GM21723 (cell line): Measurements from ENCODE around the gene ANP32A.
"Not testable (repeated sequence)": the region's sequence is repeated elsewhere in the genome, so short reads cannot be mapped to it uniquely, and the experiment has no call there.

Experiments
- ATAC-seq: cut with Tn5 transposase; IDR thresholded peaks from one replicate; pipeline ENCODE4 v1.9.1; 2021; ENCODE audit warnings: mild to moderate bottlenecking, moderate library complexity; ENCODE audit not compliant: unreplicated experiment

The ANP32A gene

DNA sequence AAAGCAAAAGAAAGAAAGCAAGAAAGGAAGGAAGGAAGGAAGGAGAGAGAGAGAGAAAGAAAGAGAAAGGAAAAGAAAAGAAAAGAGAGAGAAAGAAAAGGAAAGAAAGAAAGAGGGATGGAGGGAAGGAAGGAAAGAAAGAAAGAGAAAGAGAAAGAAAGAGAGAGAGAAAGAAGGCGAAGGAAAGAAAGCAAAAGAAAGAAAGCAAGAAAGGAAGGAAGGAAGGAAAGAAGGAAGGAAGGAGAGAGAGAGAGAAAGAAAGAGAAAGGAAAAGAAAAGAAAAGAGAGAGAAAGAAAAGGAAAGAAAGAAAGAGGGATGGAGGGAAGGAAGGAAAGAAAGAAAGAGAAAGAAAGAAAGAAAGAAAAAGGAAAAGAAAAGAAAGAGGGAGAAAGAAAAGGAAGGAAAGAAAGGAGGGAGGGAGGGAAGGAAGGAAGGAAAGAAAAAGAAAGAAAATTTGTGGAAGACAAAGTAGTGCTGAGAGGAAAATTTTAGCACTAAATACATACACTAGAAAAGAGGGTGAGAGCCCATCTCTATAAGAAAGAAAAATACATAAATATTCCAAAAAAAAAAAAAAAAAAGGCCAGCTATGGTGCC is 60.6 kb downstream of the ANP32A start:
- ATAC-seq = not testable (repeated sequence)

DNA sequence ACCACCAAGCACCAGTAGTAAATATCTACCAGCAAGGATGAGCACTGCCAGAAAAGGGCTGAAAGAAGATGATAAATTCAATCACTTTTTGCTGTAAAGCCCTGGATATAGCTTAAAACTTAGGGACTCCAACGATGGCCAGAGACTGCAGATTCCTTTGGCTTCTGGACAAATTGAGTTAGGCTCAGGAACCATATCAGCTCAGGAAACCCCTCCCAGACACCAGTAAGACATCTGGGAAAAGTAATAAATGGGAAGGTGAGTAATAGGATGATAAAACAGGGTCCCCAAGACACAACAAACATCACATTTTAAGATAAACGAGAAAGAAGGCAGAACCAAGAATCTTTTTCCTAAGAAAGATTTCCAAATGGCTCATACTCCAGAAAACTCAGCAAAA is 65.0 kb downstream of the ANP32A start:
- no peak for ATAC-seq

GRCh38 chr15:68751622-68752021 is 69.1 kb downstream of the ANP32A start:
- no peak for ATAC-seq

GRCh38 chr15:68749793-68750192 is 70.9 kb downstream of the ANP32A start:
- ATAC-seq = no peak

DNA sequence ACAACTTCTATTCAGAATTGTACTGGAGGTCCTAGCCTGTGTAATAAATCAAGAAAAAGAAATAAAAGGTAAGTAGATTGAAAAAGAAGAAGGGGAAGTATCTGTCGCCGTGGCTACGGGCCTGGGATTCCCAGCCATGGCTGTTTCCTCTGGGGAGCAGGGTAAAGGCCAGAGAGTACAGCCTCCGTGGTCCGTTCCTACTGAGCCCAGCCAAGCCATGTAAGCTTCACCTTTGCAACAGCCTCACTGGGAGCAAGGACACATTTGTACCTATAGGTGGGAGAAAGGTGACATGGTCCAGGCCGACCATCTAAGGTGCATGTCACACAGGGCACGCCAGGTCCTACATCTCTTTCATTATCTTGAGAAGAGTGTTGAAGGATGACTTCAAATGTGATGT is 71.3 kb downstream of the ANP32A start:
- ATAC-seq = no peak

- no peak for ATAC-seq
Observed at GRCh38 chr15:68743256-68743655, 77.4 kb downstream of the ANP32A start.

DNA sequence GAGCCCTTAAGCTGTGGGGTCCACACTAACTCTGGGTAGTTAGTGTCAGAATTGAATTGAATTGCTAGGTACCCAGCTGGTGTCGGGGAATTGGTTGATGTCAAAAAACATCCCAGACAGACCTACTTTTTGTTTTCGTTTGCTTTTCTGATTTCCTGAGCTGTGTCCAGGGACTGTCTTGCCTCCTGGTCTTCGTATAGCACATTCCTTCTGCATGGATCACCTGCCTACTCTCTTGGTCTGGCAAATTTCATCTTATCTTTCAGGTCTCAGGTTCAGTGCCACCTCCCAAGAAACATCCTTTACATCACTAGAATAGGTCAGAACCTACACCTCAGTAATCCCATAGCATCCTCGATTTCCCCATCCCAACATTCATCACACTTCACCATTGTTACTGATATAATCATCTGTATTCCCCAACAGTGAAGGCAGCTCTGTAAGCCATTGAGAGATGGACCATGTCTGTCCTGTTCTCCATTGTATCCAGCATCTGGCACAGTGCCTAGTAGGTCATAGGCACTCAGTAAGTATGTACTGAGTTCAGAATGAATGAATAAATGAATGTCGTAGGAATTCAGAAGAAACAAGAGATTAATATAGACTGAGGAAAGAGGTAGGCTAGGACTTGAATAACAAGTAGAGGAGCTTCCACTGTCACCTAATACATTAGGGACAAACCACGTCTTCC is 81.2 kb downstream of the ANP32A start:
- no peak for ATAC-seq

DNA sequence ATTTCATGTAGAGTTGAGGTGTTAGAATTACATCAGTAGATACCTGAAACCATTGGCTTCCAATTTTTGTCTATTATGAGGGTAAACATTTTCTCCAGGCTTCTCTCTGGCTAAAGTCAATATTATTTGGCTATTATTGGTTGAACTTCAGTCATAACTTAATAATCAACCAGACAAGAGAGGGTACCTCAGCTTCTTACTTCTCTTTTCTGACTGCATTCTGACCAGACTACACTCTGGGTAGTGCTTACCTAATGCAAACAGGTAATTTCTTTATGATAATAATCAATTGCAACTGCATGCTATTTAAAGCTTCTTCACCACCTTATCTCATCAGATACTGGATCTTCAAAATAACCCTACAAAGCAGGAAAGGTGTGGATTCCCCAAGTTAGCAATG is 85.1 kb downstream of the ANP32A start:
- no peak for ATAC-seq

- ATAC-seq = no peak
Observed at GRCh38 chr15:68734881-68735280, 85.8 kb downstream of the ANP32A start.

- no peak for ATAC-seq
Observed at GRCh38 chr15:68734352-68734751, 86.3 kb downstream of the ANP32A start.

GRCh38 chr15:68733666-68734065 is 87.0 kb downstream of the ANP32A start:
- ATAC-seq = no peak

GRCh38 chr15:68732451-68732850 is 88.2 kb downstream of the ANP32A start:
- no peak for ATAC-seq

DNA sequence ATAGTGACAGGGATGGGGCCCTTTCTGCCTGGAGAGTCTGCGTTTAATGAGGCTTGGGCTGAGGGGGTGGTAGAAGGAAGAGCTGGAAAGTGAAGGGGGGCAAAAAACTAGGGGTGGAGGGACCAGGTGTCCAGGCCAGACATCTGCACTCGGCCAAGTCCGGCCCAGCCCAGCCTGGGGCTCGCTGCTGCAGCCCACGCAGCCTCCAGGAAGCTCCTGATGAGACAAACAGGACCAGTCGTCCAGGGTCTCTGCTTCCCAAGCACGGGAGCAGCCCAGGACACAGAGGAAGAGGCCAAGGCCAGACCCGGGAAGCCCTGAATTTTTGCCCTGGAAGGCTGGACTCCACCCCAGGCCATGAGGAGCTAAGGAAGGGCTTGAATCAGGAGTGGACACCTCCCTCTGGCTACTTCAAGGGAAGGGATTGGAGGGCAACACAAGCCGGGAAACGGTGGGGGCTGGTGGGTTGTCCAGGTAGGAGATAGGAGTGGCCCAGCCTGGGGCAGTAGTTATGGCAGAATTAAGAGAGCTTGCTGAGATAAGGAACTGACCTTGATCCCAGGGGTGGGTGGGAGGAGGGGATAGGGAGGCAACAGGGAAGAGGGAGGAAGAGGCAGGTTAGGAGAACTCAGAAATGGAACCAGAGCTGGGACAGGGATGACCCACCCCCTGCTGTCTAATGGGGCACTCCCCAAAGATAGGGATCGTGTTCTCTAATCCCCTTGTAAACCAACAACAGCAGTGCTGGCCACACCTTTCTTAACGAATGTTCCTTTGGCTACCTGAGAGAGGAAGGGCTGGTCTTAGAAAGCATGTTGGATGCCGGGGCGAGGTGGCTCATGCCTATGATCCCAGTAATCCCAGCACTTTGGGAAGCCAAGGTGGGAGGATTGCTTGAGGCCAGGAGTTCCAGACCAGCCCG is 89.5 kb downstream of the ANP32A start:
- no peak for ATAC-seq

DNA sequence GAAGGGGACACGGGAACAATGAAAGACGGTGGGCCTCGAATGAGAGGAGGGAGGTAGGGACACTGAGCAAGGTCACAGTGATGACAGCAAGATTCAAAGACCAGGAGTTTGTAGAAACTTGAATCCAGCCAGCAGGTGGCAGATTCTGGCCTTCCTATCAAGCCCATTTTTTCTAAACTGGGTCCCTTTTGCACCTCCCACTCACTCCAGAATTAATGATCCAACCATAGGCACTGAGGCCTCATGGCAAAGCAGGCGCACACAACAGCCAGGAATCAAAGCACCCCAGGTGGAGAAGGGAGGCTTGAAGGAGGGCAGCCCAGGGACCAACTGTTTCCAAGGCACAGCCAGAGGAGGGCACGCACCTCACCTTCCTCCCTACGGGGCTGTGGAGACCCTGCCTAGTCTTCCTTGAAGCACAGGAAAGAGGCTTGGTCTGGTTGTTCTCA is 90.2 kb downstream of the ANP32A start:
- ATAC-seq = no peak

- no peak for ATAC-seq
Observed at GRCh38 chr15:68729789-68730411, 90.8 kb downstream of the ANP32A start.
